Nephron progenitor cell (in vitro differentiated cells): ENCODE measurements around the gene ACOX2.
"Not testable (repeated sequence)": the region's sequence is repeated elsewhere in the genome, so short reads cannot be mapped to it uniquely, and the experiment has no call there.

Experiments used
- DNase-seq: peaks from one replicate; pipeline ENCODE4 v3.0.0; 2021
- H3K27ac Mint-ChIP-seq: 2 replicates; pipeline ENCODE4 v1.8.0; 2021; ENCODE audit warnings: mild to moderate bottlenecking, moderate library complexity, mixed read lengths
- H3K27me3 Mint-ChIP-seq: 2 replicates; pipeline ENCODE4 v1.8.0; 2021; ENCODE audit warnings: mild to moderate bottlenecking, low read depth, mixed read lengths; ENCODE audit not compliant: poor library complexity
- H3K36me3 Mint-ChIP-seq: 2 replicates; pipeline ENCODE4 v1.8.0; 2021; ENCODE audit warnings: low read depth, mixed read lengths
- H3K4me1 Mint-ChIP-seq: 2 replicates; pipeline ENCODE4 v1.8.0; 2021; ENCODE audit warnings: mixed read lengths
- H3K4me3 Mint-ChIP-seq: 2 replicates; pipeline ENCODE4 v1.8.0; 2021; ENCODE audit warnings: mild to moderate bottlenecking, moderate library complexity, mixed read lengths
- H3K9me3 Mint-ChIP-seq: 2 replicates; pipeline ENCODE4 v1.8.0; 2021; ENCODE audit warnings: mild to moderate bottlenecking, moderate library complexity, mixed read lengths
- CTCF ChIP-seq: fragments of 200-600 bp; sonication (generic); IDR thresholded peaks from 2 replicates; pipeline ENCODE4 v1.5.0; 2021; ENCODE audit warnings: antibody characterized with exemption

Gene ACOX2

GRCh38 chr3:58530354-58530865 lies 6.6 kb downstream of the ACOX2 start:
- H3K4me3 Mint-ChIP-seq: no peak overlapping the region
- no peak for DNase-seq
- H3K27ac Mint-ChIP-seq: no peak overlapping the region
- H3K36me3 Mint-ChIP-seq: peaks cover 4% of the 10 kb centered on the region
- H3K9me3 Mint-ChIP-seq: peaks cover 3% of the 10 kb centered on the region
- peaks cover 32% of the 10 kb centered on the region for H3K4me1 Mint-ChIP-seq
- peaks cover 9% of the 10 kb centered on the region for H3K27me3 Mint-ChIP-seq
- TF ChIP-seq CTCF: no peak

- Mint-ChIP-seq H3K4me3 (no peak overlapping the region), H3K4me1 (peaks cover 27% of the 10 kb centered on the region), H3K27ac (no peak overlapping the region), H3K36me3 (peaks cover 4% of the 10 kb centered on the region), H3K9me3 (peaks cover 3% of the 10 kb centered on the region), H3K27me3 (peaks cover 9% of the 10 kb centered on the region)
- peak; percentile 40 for TF ChIP-seq CTCF
- DNase-seq: peak; percentile 65
These were observed 7.3 kb downstream of the ACOX2 start for GRCh38 chr3:58529516-58530353.

- no peak for DNase-seq
- Mint-ChIP-seq H3K4me3 (no peak overlapping the region), H3K27me3 (peaks cover 9% of the 10 kb centered on the region), H3K9me3 (peaks cover 3% of the 10 kb centered on the region), H3K36me3 (peaks cover 4% of the 10 kb centered on the region), H3K27ac (no peak overlapping the region), H3K4me1 (peaks cover 27% of the 10 kb centered on the region)
- TF ChIP-seq CTCF: no peak
These were observed 8.4 kb downstream of the ACOX2 start for GRCh38 chr3:58528629-58529028.

- not testable (repeated sequence) for DNase-seq, H3K4me3 Mint-ChIP-seq, H3K27me3 Mint-ChIP-seq, H3K27ac Mint-ChIP-seq, H3K36me3 Mint-ChIP-seq, H3K9me3 Mint-ChIP-seq
- peaks cover 23% of the 10 kb centered on the region for H3K4me1 Mint-ChIP-seq
These were observed 9.6 kb downstream of the ACOX2 start for GRCh38 chr3:58527440-58527839.

GRCh38 chr3:58526515-58526957 lies 10.5 kb downstream of the ACOX2 start:
- DNase-seq: no peak
- H3K4me1 Mint-ChIP-seq: peaks cover 30% of the 10 kb centered on the region
- H3K9me3 Mint-ChIP-seq: peaks cover 3% of the 10 kb centered on the region
- peaks cover 4% of the 10 kb centered on the region for H3K36me3 Mint-ChIP-seq
- no peak overlapping the region for H3K4me3 Mint-ChIP-seq
- peaks cover 3% of the 10 kb centered on the region for H3K27me3 Mint-ChIP-seq
- TF ChIP-seq CTCF: no peak
- H3K27ac Mint-ChIP-seq: no peak overlapping the region

GRCh38 chr3:58524326-58524888 lies 12.6 kb downstream of the ACOX2 start:
- Mint-ChIP-seq H3K4me3 (no peak overlapping the region), H3K4me1 (peaks cover 51% of the 10 kb centered on the region), H3K27me3 (peaks cover 3% of the 10 kb centered on the region), H3K9me3 (peaks cover 3% of the 10 kb centered on the region), H3K36me3 (peaks cover 4% of the 10 kb centered on the region), H3K27ac (no peak overlapping the region)
- no peak for TF ChIP-seq CTCF
- DNase-seq: no peak
